Mononuclear cell (primary cell): ENCODE data around the gene SEC24A. TPM values are rescaled to one million over a fixed set of nuclear protein-coding genes. Genes with fewer than 3 reads are reported as not detected.
"Not testable (repeated sequence)": the region's sequence is repeated elsewhere in the genome, so short reads cannot be mapped to it uniquely, and the experiment has no call there.

Experiments
- H3K27me3 ChIP-seq: 2 replicates; pipeline ENCODE4 v1.6.0; 2011; ENCODE audit warnings: low read length, control low read depth; ENCODE audit not compliant: insufficient read depth
- H3K4me1 ChIP-seq: 2 replicates; pipeline ENCODE4 v1.5.1; 2011; ENCODE audit warnings: mild to moderate bottlenecking, low read length, control low read depth; ENCODE audit not compliant: insufficient read depth
- H3K4me3 ChIP-seq: 2 replicates; pipeline ENCODE4 v1.5.1; 2011; ENCODE audit warnings: mild to moderate bottlenecking, low read length, moderate library complexity
- H3K9me3 ChIP-seq: 2 replicates; pipeline ENCODE4 v1.5.1; 2011; ENCODE audit warnings: low read depth, mild to moderate bottlenecking, control low read depth, low read length
- total RNA-seq: library from RNA; depleted of rRNA; stranded (reverse); fragments of >200 nt; gene quantifications from one replicate; pipeline ENCODE4 v1.2.3, GENCODE V29; 2012

SEC24A gene
- total RNA-seq, 1 donor, result 20.3 TPM

GRCh38 chr5:134635366-134635765, 13.2 kb upstream of the SEC24A start:
- H3K9me3 ChIP-seq, H3K4me3 ChIP-seq, H3K27me3 ChIP-seq: not testable (repeated sequence)
- peaks cover 19% of the 10 kb centered on the region for H3K4me1 ChIP-seq

- no peak overlapping the region for H3K4me3 ChIP-seq
- H3K27me3 ChIP-seq, result no peaks in the 10 kb centered on the region
- no peaks in the 10 kb centered on the region for H3K9me3 ChIP-seq
Measured at GRCh38 chr5:134637116-134637721, 11.4 kb upstream of the SEC24A start.

GRCh38 chr5:134638760-134639201, 9.8 kb upstream of the SEC24A start:
- Histone ChIP-seq H3K4me1 (no peaks in the 10 kb centered on the region), H3K4me3 (no peak overlapping the region), H3K9me3 (no peaks in the 10 kb centered on the region), H3K27me3 (no peaks in the 10 kb centered on the region)

More at GRCh38 chr5:134637116-134637721, 11.4 kb upstream of the SEC24A start:
- H3K4me1 ChIP-seq, result peaks cover 5% of the 10 kb centered on the region

GRCh38 chr5:134642931-134643530, 5.6 kb upstream of the SEC24A start:
- Histone ChIP-seq H3K4me1 (peaks cover 15% of the 10 kb centered on the region), H3K9me3 (no peaks in the 10 kb centered on the region), H3K27me3 (no peaks in the 10 kb centered on the region), H3K4me3 (no peak overlapping the region)

GRCh38 chr5:134647750-134648424, 698 bp upstream of the SEC24A start:
- Histone ChIP-seq H3K4me3 (peak overlapping the region; percentile 98), H3K27me3 (no peaks in the 10 kb centered on the region), H3K9me3 (no peaks in the 10 kb centered on the region), H3K4me1 (peaks cover 31% of the 10 kb centered on the region)

DNA sequence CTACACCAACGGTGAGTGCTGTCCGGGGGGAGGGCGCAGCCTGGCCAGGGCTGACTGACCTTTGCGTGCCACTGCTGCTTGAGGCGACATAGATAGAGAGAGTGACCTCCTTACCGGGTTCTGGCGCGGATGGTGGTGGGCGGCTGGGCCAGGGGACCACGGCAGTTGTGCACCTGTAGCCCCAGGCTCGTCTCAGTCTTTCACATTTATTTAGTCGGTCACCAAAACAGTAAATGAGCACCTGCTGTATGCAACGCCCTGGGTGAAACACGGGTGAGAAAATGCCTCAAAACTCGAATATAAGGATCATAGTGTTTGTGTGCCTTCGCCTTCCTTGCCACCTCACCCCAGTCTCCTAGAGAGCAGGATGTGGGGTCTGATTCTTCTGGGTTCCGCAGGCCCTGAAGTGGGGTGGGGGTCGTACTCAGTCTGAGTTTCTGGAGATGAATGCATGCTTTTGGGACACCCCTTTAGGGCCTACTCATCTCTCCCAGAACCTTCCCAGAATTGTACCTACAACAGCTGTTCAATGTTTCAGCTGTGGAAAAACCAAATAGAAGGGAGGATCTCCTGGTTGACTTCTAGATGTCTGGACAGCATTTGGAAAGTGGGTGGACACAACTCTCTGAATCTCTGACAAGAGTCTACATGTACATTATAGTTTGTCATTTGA, 714 bp downstream of the SEC24A start:
- Histone ChIP-seq H3K4me3 (peak overlapping the region; percentile 98), H3K9me3 (no peaks in the 10 kb centered on the region), H3K4me1 (peaks cover 31% of the 10 kb centered on the region), H3K27me3 (no peaks in the 10 kb centered on the region)

- H3K9me3 ChIP-seq, H3K27me3 ChIP-seq, H3K4me3 ChIP-seq: not testable (repeated sequence)
- H3K4me1 ChIP-seq, result peaks cover 31% of the 10 kb centered on the region
Measured at GRCh38 chr5:134650660-134651059, 2.1 kb downstream of the SEC24A start.

GRCh38 chr5:134651531-134651930, 2.9 kb downstream of the SEC24A start:
- no peak overlapping the region for H3K4me3 ChIP-seq
- H3K9me3 ChIP-seq, result no peaks in the 10 kb centered on the region
- peaks cover 28% of the 10 kb centered on the region for H3K4me1 ChIP-seq
- H3K27me3 ChIP-seq, result no peaks in the 10 kb centered on the region

DNA sequence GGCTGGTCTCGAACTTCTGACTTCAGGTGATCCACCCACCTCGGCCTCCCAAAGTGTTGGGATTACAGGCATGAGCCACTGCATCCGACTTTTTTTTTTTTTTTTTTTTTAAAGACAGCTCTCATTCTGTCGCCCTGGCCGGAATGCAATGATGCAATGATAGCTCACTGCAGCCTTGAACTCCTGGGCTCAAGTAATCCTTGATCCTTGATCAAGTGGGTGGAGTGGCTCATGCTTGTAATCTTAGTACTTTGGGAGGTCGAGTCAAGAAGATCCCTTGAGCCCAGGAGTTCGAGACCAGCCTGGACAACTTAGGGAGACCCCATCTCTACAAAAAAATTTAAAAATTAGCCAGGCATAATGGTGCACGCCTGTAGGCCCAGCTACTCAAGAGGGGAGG, 8.1 kb downstream of the SEC24A start:
- Histone ChIP-seq H3K4me1 (no peaks in the 10 kb centered on the region), H3K9me3 (no peaks in the 10 kb centered on the region), H3K4me3 (no peak overlapping the region), H3K27me3 (no peaks in the 10 kb centered on the region)

DNA sequence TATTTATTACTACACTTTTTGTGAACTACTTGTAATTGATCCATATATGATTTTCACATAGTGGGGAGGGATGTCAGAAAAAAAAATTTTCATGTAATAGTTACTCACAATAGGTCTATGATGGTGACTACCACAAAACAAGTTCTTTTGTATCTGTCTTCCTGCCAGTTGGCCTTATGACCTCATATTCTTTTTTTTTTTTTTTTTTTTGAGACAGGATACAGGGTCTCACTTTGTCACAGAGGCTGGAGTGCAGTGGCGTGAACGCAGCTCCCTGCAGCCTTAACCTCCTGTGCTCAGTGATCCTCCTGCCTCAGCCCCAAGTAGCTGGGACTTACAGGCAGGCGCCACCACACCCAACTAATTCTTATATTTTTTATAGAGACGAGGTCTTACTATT, 10.9 kb downstream of the SEC24A start:
- Histone ChIP-seq H3K4me3 (no peak overlapping the region), H3K27me3 (no peaks in the 10 kb centered on the region), H3K4me1 (no peaks in the 10 kb centered on the region), H3K9me3 (no peaks in the 10 kb centered on the region)

GRCh38 chr5:134659922-134660321, 11.3 kb downstream of the SEC24A start:
- Histone ChIP-seq H3K9me3 (no peaks in the 10 kb centered on the region), H3K27me3 (no peaks in the 10 kb centered on the region), H3K4me1 (no peaks in the 10 kb centered on the region), H3K4me3 (no peak overlapping the region)

- no peaks in the 10 kb centered on the region for H3K9me3 ChIP-seq
- no peaks in the 10 kb centered on the region for H3K27me3 ChIP-seq
- H3K4me1 ChIP-seq, result no peaks in the 10 kb centered on the region
- H3K4me3 ChIP-seq, result no peak overlapping the region
Measured at GRCh38 chr5:134662971-134663370, 14.4 kb downstream of the SEC24A start.

DNA sequence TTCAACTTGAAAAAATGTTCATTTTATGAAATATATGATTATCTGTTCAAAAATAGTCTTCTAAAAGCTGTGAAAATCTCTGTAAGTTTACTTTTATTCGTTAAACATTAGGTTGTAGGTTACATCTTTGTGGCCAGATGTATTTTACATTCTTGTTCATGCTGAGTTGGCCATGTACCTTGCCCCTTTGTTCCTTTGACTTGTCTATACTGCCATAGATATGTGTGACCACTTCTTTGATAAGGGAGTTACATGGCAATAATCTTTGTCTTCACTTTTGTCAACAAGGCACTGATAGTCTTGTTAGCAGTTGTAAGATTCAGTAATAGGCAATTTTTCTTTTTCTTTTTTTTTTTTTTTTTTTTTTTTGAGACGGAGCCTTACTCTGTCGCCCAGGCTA, 15.9 kb downstream of the SEC24A start:
- Histone ChIP-seq H3K27me3 (no peaks in the 10 kb centered on the region), H3K9me3 (no peaks in the 10 kb centered on the region), H3K4me1 (no peaks in the 10 kb centered on the region), H3K4me3 (no peak overlapping the region)

DNA sequence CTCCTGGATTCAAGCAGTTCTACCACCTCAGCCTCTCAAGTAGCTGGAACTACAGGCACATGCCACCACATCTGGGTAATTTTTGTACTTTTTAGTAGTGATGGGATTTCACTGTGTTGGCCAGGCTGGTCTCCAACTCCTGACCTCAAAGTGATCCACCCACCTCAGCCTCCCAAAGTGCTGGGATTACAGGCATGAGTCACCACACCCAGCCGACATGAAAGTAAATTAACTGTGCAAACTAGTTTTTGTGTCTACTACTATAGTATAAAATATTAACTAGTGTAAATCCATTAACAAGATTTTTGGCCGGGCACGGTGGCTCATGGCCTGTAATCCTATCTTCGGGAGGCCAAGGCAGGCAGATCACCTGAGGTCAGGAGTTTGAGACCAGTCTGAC, 25.0 kb downstream of the SEC24A start:
- not testable (repeated sequence) for H3K4me1 ChIP-seq, H3K9me3 ChIP-seq, H3K27me3 ChIP-seq, H3K4me3 ChIP-seq

DNA sequence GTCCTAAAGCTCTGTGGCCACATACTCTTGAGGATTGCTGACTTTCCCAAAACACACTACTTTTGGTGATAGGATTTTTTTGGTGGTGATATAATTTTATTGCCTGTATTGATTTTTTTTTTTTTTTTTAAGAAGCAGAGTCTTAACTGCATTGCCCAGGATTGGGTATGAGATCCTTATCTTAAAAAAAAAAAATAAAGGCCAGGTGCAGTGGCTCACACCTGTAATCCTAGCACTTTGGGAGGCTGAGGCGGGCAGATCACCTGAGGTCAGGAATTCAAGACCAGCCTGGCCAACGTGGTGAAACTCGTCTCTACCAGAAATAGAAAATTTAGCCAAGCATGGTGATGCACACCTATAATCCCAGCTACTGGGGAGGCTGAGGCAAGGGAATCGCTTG, 28.8 kb downstream of the SEC24A start:
- not testable (repeated sequence) for H3K9me3 ChIP-seq, H3K4me1 ChIP-seq, H3K27me3 ChIP-seq, H3K4me3 ChIP-seq
